GM23248 (cell line): ENCODE measurements around the gene SH3RF2.

Experiments used
- EZH2 ChIP-seq: fragments of 200-600 bp; sonication (generic); IDR thresholded peaks from 2 replicates; pipeline ENCODE4 v1.6.1; 2018; ENCODE audit warnings: antibody characterized with exemption, mild to moderate bottlenecking; ENCODE audit not compliant: insufficient read depth, poor library complexity, severe bottlenecking
- EZH2phosphoT487 ChIP-seq: fragments of 200-600 bp; sonication (generic); IDR thresholded peaks from 2 replicates; pipeline ENCODE4 v1.6.1; 2018; ENCODE audit warnings: antibody characterized with exemption, moderate library complexity, mild to moderate bottlenecking, low read depth; ENCODE audit not compliant: insufficient read depth

GRCh38 chr5:146000072-146000471 is 63.7 kb downstream of the SH3RF2 start:
- TF ChIP-seq EZH2 (no peak), EZH2phosphoT487 (no peak)
